ENCODE measurements around the gene SNED1.

DNA sequence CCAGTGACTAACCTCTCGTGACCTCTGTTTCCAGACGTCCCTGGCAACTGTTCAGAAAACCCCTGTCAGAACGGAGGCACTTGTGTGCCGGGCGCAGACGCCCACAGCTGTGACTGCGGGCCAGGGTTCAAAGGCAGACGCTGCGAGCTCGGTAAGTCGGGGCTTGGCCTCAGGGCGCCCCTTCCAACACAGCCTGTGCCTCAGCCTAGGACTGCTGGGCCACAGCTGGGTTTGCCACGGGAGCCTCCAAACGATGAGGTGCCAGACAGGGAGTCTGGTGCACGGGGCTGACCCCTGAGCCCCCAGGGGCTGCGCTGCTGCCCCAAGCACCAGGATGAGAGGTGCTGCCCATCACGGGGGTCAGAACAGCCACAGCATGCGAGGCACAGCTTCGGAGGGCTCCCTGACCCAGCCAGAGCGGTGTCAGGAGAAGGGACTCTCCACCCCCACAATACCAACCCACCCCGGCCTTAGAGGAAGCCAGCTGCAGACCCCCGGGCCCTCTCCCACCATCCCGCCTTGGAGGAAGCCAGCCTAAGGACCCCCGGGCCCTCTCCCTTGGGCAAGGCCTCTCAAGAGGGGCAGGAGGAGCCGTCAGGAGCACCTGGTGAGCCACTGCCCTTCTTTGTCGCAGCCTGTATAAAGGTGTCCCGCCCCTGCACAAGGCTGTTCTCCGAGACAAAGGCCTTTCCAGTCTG is 83.4 kb downstream of the SNED1 start:
- TF ChIP-seq POLR2A (IDR thresholded peaks at IDR 0.05) (no peak), POLR2AphosphoS5 (IDR thresholded peaks at IDR 0.05) (no peak)
- TF ChIP-seq, protein P1, sequence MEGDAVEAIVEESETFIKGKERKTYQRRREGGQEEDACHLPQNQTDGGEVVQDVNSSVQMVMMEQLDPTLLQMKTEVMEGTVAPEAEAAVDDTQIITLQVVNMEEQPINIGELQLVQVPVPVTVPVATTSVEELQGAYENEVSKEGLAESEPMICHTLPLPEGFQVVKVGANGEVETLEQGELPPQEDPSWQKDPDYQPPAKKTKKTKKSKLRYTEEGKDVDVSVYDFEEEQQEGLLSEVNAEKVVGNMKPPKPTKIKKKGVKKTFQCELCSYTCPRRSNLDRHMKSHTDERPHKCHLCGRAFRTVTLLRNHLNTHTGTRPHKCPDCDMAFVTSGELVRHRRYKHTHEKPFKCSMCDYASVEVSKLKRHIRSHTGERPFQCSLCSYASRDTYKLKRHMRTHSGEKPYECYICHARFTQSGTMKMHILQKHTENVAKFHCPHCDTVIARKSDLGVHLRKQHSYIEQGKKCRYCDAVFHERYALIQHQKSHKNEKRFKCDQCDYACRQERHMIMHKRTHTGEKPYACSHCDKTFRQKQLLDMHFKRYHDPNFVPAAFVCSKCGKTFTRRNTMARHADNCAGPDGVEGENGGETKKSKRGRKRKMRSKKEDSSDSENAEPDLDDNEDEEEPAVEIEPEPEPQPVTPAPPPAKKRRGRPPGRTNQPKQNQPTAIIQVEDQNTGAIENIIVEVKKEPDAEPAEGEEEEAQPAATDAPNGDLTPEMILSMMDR (IDR thresholded peaks at IDR 0.05) = no peak

Data from breast epithelium (tissue), 3 donors.